Measurements from ENCODE around the gene NOTCH1. TPM values are rescaled to one million over a fixed set of nuclear protein-coding genes. Genes with fewer than 3 reads are reported as not detected.

Gene NOTCH1
- total and polyA plus RNA-seq, 5 donors from 2014 or later, result 1.2 to 52.3 (median 1.6) TPM

DNA sequence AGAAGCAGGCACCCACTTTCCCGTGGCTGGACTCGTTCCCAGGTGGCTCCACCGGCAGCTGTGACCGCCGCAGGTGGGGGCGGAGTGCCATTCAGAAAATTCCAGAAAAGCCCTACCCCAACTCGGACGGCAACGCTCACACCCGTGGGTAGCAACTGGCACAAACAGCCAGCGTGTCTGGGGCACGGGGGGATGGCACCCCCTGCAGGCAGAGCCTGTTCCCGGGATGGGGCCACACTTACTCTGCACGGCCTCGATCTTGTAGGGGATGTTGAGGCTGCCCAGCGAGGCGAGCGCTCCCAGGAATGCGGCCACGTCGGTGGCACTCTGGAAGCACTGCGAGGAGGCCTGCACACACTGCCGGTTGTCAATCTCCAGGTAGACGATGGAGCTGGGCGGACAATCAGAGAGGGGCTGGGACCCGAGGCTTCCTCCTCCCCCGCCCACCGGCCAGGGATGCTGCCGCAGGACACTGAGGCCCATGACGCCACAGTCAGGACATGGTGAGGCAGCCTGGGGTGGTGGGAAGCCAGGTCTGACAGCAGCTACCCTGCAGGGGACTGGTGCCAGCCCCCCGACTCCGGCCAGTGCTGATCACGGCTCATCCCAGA is 42.8 kb downstream of the NOTCH1 start:
- Mint-ChIP-seq H3K4me1 (no peaks in the 10 kb centered on the region), H3K4me3 (no peak overlapping the region), H3K27me3 (no peaks in the 10 kb centered on the region), H3K27ac (no peak overlapping the region), H3K36me3 (peaks cover 5% of the 10 kb centered on the region), H3K9me3 (no peaks in the 10 kb centered on the region)
- Histone ChIP-seq H3K9me3 (ENCODE audit: control insufficient read depth in 2 of 2, low read length in 2 of 2) (no peaks in the 10 kb centered on the region), H3K4me1 (ENCODE audit: control insufficient read depth, insufficient read depth, low read length, poor library complexity, severe bottlenecking) (no peaks in the 10 kb centered on the region), H3K4me3 (ENCODE audit: low read depth, low read length) (no peak overlapping the region), H3K27me3 (ENCODE audit: control insufficient read depth, insufficient read depth, low read length) (no peaks in the 10 kb centered on the region), H3K27ac (ENCODE audit: insufficient read depth, low read length, poor library complexity, severe bottlenecking) (no peak overlapping the region), H3K36me3 (ENCODE audit: control insufficient read depth, insufficient read depth, low read length) (peaks cover 80% of the 10 kb centered on the region)
- ATAC-seq (ENCODE audit: low read depth in 2 of 2) (no peak), DNase-seq (no peak)

DNA sequence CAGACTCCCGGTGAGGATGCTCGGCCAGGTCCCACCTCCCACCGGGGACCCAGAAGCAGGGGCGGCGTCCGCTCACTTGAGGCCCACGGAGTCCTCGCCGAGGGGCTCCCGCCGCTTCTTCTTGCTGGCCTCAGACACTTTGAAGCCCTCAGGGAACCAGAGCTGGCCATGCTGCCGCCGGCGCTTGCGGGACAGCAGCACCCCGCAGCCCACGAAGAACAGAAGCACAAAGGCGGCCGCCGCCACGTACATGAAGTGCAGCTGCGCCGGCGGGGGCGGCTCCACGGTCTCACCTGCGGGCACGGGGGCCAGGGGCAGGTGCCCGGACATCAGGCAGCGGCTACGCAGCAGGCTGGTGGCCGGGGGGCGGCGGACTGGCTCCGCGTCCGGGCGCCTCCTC is 43.7 kb downstream of the NOTCH1 start:
- H3K4me3 Mint-ChIP-seq, result no peak overlapping the region
- Histone ChIP-seq H3K27ac (ENCODE audit: insufficient read depth, low read length, poor library complexity, severe bottlenecking) (no peak overlapping the region), H3K4me1 (ENCODE audit: control insufficient read depth, insufficient read depth, low read length, poor library complexity, severe bottlenecking) (no peaks in the 10 kb centered on the region), H3K9me3 (ENCODE audit: control insufficient read depth in 2 of 2, low read length in 2 of 2) (no peaks in the 10 kb centered on the region), H3K27me3 (ENCODE audit: control insufficient read depth, insufficient read depth, low read length) (no peaks in the 10 kb centered on the region), H3K4me3 (ENCODE audit: low read depth, low read length) (no peak overlapping the region), H3K36me3 (ENCODE audit: control insufficient read depth, insufficient read depth, low read length) (peaks cover 81% of the 10 kb centered on the region)
- ATAC-seq (ENCODE audit: low read depth in 2 of 2) (no peak), DNase-seq (no peak)
- no peak overlapping the region for H3K27ac Mint-ChIP-seq
- H3K4me1 Mint-ChIP-seq, result no peaks in the 10 kb centered on the region
- no peaks in the 10 kb centered on the region for H3K27me3 Mint-ChIP-seq
- peaks cover 5% of the 10 kb centered on the region for H3K36me3 Mint-ChIP-seq
- H3K9me3 Mint-ChIP-seq, result no peaks in the 10 kb centered on the region

DNA sequence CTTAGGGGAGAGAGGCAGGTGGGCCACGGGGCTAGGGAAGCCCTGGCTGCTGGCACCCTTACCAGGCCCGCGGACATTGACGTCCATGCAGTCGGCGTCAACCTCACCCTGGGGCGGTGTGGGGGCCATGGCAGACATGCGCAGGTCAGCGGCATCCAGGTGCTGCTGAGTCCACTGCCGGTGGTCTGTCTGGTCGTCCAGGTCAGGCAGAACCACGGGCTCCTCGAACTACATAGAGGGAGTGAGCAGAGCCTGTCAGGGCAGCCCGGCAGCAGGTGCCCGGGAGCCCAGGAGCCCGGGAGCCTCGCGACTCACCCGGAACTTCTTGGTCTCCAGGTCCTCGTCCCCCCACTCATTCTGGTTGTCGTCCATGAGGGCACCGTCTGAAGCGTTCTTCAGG is 44.2 kb downstream of the NOTCH1 start:
- Mint-ChIP-seq H3K9me3 (no peaks in the 10 kb centered on the region), H3K4me3 (no peak overlapping the region), H3K27ac (no peak overlapping the region), H3K4me1 (no peaks in the 10 kb centered on the region), H3K36me3 (peaks cover 5% of the 10 kb centered on the region), H3K27me3 (no peaks in the 10 kb centered on the region)
- no peaks in the 10 kb centered on the region for H3K27me3 ChIP-seq (ENCODE audit: control insufficient read depth, insufficient read depth, low read length)
- no peak overlapping the region for H3K27ac ChIP-seq (ENCODE audit: insufficient read depth, low read length, poor library complexity, severe bottlenecking)
- ATAC-seq (ENCODE audit: low read depth in 2 of 2) (no peak), DNase-seq (no peak)
- H3K4me3 ChIP-seq (ENCODE audit: low read depth, low read length), result no peak overlapping the region
- peaks cover 81% of the 10 kb centered on the region for H3K36me3 ChIP-seq (ENCODE audit: control insufficient read depth, insufficient read depth, low read length)
- no peaks in the 10 kb centered on the region for H3K4me1 ChIP-seq (ENCODE audit: control insufficient read depth, insufficient read depth, low read length, poor library complexity, severe bottlenecking)
- H3K9me3 ChIP-seq (ENCODE audit: control insufficient read depth in 2 of 2, low read length in 2 of 2), result no peaks in the 10 kb centered on the region

GRCh38 chr9:136499935-136500910 is 45.6 kb downstream of the NOTCH1 start:
- no peak for ATAC-seq (ENCODE audit: low read depth in 2 of 2)
- Histone ChIP-seq H3K36me3 (ENCODE audit: control insufficient read depth, insufficient read depth, low read length) (peaks cover 77% of the 10 kb centered on the region), H3K9me3 (ENCODE audit: control insufficient read depth in 2 of 2, low read length in 2 of 2) (no peaks in the 10 kb centered on the region), H3K4me1 (ENCODE audit: control insufficient read depth, insufficient read depth, low read length, poor library complexity, severe bottlenecking) (no peaks in the 10 kb centered on the region), H3K27me3 (ENCODE audit: control insufficient read depth, insufficient read depth, low read length) (no peaks in the 10 kb centered on the region), H3K4me3 (ENCODE audit: low read depth, low read length) (no peak overlapping the region), H3K27ac (ENCODE audit: insufficient read depth, low read length, poor library complexity, severe bottlenecking) (no peak overlapping the region)
- H3K36me3 Mint-ChIP-seq, result peaks cover 5% of the 10 kb centered on the region
- H3K4me3 Mint-ChIP-seq, result no peak overlapping the region
- no peak for DNase-seq
- H3K4me1 Mint-ChIP-seq, result no peaks in the 10 kb centered on the region
- no peak overlapping the region for H3K27ac Mint-ChIP-seq
- no peaks in the 10 kb centered on the region for H3K9me3 Mint-ChIP-seq
- no peaks in the 10 kb centered on the region for H3K27me3 Mint-ChIP-seq

DNA sequence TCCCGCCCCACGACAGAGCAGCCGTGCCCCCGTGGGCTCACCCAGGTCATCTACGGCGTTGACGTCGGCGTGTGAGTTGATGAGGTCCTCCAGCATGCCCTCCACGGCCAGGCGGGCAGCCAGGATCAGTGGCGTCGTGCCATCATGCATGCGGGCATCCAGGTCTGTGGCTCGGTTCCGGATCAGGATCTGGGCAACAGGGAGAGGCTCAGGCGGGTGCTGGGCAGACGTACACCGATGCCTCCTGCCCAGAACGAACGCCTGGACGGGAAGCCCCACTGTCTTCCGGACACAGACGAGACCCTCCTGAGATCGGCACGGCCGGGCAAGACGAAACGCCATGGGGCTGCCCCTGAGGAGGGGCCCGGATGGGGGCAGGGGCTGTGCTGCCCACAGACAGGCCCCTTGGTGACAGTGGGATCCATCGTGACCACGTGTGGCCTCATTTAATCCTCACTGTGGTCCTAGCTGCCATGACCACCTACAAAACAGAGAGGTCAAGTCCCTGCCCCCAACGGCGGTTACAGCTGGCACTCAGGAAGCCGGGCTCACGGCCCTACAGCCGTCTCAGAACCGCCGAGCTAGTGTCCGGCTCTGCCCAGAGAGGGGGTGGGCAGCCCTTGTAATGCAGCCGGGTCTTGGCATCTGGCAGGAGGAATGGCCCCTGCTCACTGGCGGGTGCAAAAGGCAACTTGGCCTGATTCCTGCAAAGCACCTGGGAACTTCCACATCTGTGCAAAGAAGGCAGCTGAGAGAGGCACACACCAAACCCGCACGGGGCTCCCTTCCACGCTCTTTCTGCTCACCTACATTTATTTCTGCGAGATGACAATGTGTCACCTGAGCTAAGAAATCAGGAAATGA is 46.5 kb downstream of the NOTCH1 start:
- Mint-ChIP-seq H3K27me3 (no peaks in the 10 kb centered on the region), H3K9me3 (no peaks in the 10 kb centered on the region), H3K27ac (no peak overlapping the region), H3K4me1 (no peaks in the 10 kb centered on the region), H3K36me3 (peaks cover 5% of the 10 kb centered on the region), H3K4me3 (no peak overlapping the region)
- no peak overlapping the region for H3K4me3 ChIP-seq (ENCODE audit: low read depth, low read length)
- DNase-seq (no peak), ATAC-seq (ENCODE audit: low read depth in 2 of 2) (no peak)
- no peaks in the 10 kb centered on the region for H3K9me3 ChIP-seq (ENCODE audit: control insufficient read depth in 2 of 2, low read length in 2 of 2)
- no peak overlapping the region for H3K27ac ChIP-seq (ENCODE audit: insufficient read depth, low read length, poor library complexity, severe bottlenecking)
- H3K4me1 ChIP-seq (ENCODE audit: control insufficient read depth, insufficient read depth, low read length, poor library complexity, severe bottlenecking), result no peaks in the 10 kb centered on the region
- no peaks in the 10 kb centered on the region for H3K27me3 ChIP-seq (ENCODE audit: control insufficient read depth, insufficient read depth, low read length)
- peaks cover 68% of the 10 kb centered on the region for H3K36me3 ChIP-seq (ENCODE audit: control insufficient read depth, insufficient read depth, low read length)

DNA sequence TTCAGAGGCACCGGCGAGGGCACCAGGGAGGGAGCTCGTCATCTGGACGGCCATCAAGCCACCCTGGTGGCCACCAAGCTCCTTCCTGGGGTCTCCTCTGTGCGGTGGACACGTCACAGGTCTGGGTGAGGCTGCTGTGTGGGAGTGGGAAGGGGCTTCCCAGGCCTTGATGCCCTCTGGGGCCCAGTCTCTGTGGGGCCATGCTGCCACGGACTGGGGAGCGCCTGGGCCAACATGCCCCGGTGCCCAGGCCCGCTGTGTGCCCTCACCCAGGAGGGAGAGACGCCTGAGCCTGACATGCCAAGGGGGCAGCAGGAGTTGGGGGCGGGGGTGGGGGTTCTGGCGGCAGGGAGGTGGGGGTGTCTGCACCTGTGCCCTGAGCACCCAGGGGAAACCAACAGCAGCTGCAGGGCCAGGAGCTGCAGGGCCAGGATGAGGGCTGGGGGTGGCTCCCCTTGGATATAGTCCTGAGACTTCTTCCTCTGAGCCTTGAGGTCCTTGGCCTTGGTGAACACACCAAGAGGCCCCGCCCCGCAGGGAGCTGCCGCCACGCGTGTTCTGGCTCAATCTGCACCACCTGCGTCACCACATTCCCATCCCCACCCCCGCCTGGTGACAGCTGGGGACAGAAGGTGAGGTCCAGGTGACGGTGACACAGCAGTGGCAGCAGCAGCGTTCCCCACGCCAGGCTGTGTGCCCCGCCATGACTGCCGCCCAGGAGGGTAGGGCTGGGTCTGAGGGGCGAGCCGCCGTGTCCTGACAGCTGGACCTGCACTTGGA is 47.7 kb downstream of the NOTCH1 start:
- Mint-ChIP-seq H3K4me3 (no peak overlapping the region), H3K36me3 (peaks cover 5% of the 10 kb centered on the region), H3K27ac (no peak overlapping the region), H3K4me1 (no peaks in the 10 kb centered on the region), H3K27me3 (no peaks in the 10 kb centered on the region), H3K9me3 (no peaks in the 10 kb centered on the region)
- no peak for DNase-seq
- H3K4me3 ChIP-seq (ENCODE audit: low read depth, low read length), result no peak overlapping the region
- H3K27me3 ChIP-seq (ENCODE audit: control insufficient read depth, insufficient read depth, low read length), result no peaks in the 10 kb centered on the region
- H3K27ac ChIP-seq (ENCODE audit: insufficient read depth, low read length, poor library complexity, severe bottlenecking), result no peak overlapping the region
- H3K4me1 ChIP-seq (ENCODE audit: control insufficient read depth, insufficient read depth, low read length, poor library complexity, severe bottlenecking), result no peaks in the 10 kb centered on the region
- no peak for ATAC-seq (ENCODE audit: low read depth in 2 of 2)
- no peaks in the 10 kb centered on the region for H3K9me3 ChIP-seq (ENCODE audit: control insufficient read depth in 2 of 2, low read length in 2 of 2)
- peaks cover 57% of the 10 kb centered on the region for H3K36me3 ChIP-seq (ENCODE audit: control insufficient read depth, insufficient read depth, low read length)
